WTC11 (cell line): ENCODE results near the gene MYO7B. TPM values are rescaled to one million over a fixed set of nuclear protein-coding genes. Genes with fewer than 3 reads are reported as not detected.

ENCODE experiments used
- ATAC-seq: fragments of 200-7000 bp; cut with Tn5 transposase; 2 replicates; pipeline ENCODE4 v1.10.0; 2021; ENCODE audit warnings: mild to moderate bottlenecking, moderate library complexity
- CTCF ChIA-PET: fragments of 300-600 bp; sonication (Branson Sonifier 250); formaldehyde crosslinking; loops from one replicate; lab custom pipeline; 2021; ENCODE audit warnings: antibody characterized with exemption; lab: Charles Lee
- POLR2A ChIA-PET: fragments of 350-600 bp; sonication (Branson Sonifier 250); formaldehyde crosslinking; loops from one replicate; lab custom pipeline; 2021; ENCODE audit warnings: antibody characterized with exemption; lab: Charles Lee
- DNase-seq: peaks from one replicate; pipeline ENCODE4 v3.0.0; 2021; ENCODE audit warnings: low spot score
- H3K27ac Mint-ChIP-seq: 2 replicates; pipeline ENCODE4 v1.8.0; 2021; ENCODE audit warnings: mixed read lengths
- H3K27me3 Mint-ChIP-seq: 2 replicates; pipeline ENCODE4 v1.8.0; 2021; ENCODE audit warnings: low read depth, mild to moderate bottlenecking, moderate library complexity, mixed read lengths
- H3K36me3 Mint-ChIP-seq: 2 replicates; pipeline ENCODE4 v1.8.0; 2021; ENCODE audit warnings: mixed read lengths
- H3K4me1 Mint-ChIP-seq: 2 replicates; pipeline ENCODE4 v1.8.0; 2022; ENCODE audit warnings: mixed read lengths
- H3K4me3 Mint-ChIP-seq: 2 replicates; pipeline ENCODE4 v1.8.0; 2021; ENCODE audit warnings: mild to moderate bottlenecking, moderate library complexity, mixed read lengths
- H3K9me3 Mint-ChIP-seq: 2 replicates; pipeline ENCODE4 v1.8.0; 2021; ENCODE audit warnings: mixed read lengths
- AR ChIP-seq: fragments of 250-450 bp; sonication (Bioruptor Pico); IDR thresholded peaks from 2 replicates; pipeline ENCODE4 v1.9.0; 2021; ENCODE audit warnings: mild to moderate bottlenecking
- ATF3 ChIP-seq: sonication (generic); formaldehyde crosslinking; conservative IDR thresholded peaks from 2 replicates; pipeline ENCODE4 v1.8.1; 2022; ENCODE audit warnings: mild to moderate bottlenecking, missing genetic modification reagents
- ATF6 ChIP-seq: sonication (generic); formaldehyde crosslinking; IDR thresholded peaks from 2 replicates; pipeline ENCODE4 v1.8.1; 2023; ENCODE audit warnings: mild to moderate bottlenecking, missing genetic modification reagents
- ESRRA ChIP-seq: sonication (generic); formaldehyde crosslinking; IDR thresholded peaks from 2 replicates; pipeline ENCODE4 v1.8.1; 2022; ENCODE audit warnings: mild to moderate bottlenecking, missing genetic modification reagents, borderline replicate concordance
- ETV6 ChIP-seq: sonication (generic); formaldehyde crosslinking; IDR thresholded peaks from 2 replicates; pipeline ENCODE4 v1.8.1; 2022; ENCODE audit warnings: mild to moderate bottlenecking, missing genetic modification reagents
- JUN ChIP-seq: sonication (generic); formaldehyde crosslinking; IDR thresholded peaks from 2 replicates; pipeline ENCODE4 v1.8.0; 2023; ENCODE audit warnings: mild to moderate bottlenecking, missing genetic modification reagents
- KAT7 ChIP-seq: sonication (generic); formaldehyde crosslinking; IDR thresholded peaks from 2 replicates; pipeline ENCODE4 v1.8.1; 2023; ENCODE audit warnings: missing genetic modification reagents, mild to moderate bottlenecking, borderline replicate concordance
- MYBL2 ChIP-seq: sonication (generic); formaldehyde crosslinking; IDR thresholded peaks from 2 replicates; pipeline ENCODE4 v1.8.1; 2023; ENCODE audit warnings: mild to moderate bottlenecking, moderate library complexity, missing genetic modification reagents
- RELA ChIP-seq: sonication (generic); formaldehyde crosslinking; IDR thresholded peaks from 2 replicates; pipeline ENCODE4 v1.8.1; 2022; ENCODE audit warnings: missing genetic modification reagents, mild to moderate bottlenecking, borderline replicate concordance
- SMAD4 ChIP-seq: sonication (generic); formaldehyde crosslinking; IDR thresholded peaks from 2 replicates; pipeline ENCODE4 v1.8.0; 2022; ENCODE audit warnings: mild to moderate bottlenecking, missing genetic modification reagents
- USF1 ChIP-seq: sonication (generic); formaldehyde crosslinking; IDR thresholded peaks from 2 replicates; pipeline ENCODE4 v1.8.0; 2022; ENCODE audit warnings: mild to moderate bottlenecking, missing genetic modification reagents
- ZBTB43 ChIP-seq: sonication (generic); formaldehyde crosslinking; IDR thresholded peaks from 2 replicates; pipeline ENCODE4 v1.8.1; 2023; ENCODE audit warnings: mild to moderate bottlenecking, missing genetic modification reagents
- ZNF219 ChIP-seq: sonication (generic); formaldehyde crosslinking; IDR thresholded peaks from 2 replicates; pipeline ENCODE4 v1.8.0; 2023; ENCODE audit warnings: missing genetic modification reagents, mild to moderate bottlenecking, borderline replicate concordance
- total RNA-seq: library from RNA; stranded (reverse); gene quantifications from 3 replicates; pipeline ENCODE4 v1.2.3, GENCODE V29; 2021
- TF ChIP-seq, protein P1 (sequence below): sonication (generic); formaldehyde crosslinking; IDR thresholded peaks from 2 replicates; pipeline ENCODE4 v1.8.1; 2022; ENCODE audit warnings: mild to moderate bottlenecking, missing genetic modification reagents, moderate library complexity, borderline replicate concordance
- TF ChIP-seq, protein P2 (sequence below): sonication (generic); formaldehyde crosslinking; IDR thresholded peaks from 2 replicates; pipeline ENCODE4 v1.8.0; 2023; ENCODE audit warnings: missing genetic modification reagents, mild to moderate bottlenecking, borderline replicate concordance
- TF ChIP-seq, protein P3 (sequence below): fragments of 250-450 bp; sonication (Bioruptor Pico); IDR thresholded peaks from 2 replicates; pipeline ENCODE4 v1.9.0; 2021; ENCODE audit warnings: moderate library complexity, mild to moderate bottlenecking, inconsistent platforms, borderline replicate concordance

MYO7B gene
- total RNA-seq, 1 experiment from 2014 or later: not detected

DNA sequence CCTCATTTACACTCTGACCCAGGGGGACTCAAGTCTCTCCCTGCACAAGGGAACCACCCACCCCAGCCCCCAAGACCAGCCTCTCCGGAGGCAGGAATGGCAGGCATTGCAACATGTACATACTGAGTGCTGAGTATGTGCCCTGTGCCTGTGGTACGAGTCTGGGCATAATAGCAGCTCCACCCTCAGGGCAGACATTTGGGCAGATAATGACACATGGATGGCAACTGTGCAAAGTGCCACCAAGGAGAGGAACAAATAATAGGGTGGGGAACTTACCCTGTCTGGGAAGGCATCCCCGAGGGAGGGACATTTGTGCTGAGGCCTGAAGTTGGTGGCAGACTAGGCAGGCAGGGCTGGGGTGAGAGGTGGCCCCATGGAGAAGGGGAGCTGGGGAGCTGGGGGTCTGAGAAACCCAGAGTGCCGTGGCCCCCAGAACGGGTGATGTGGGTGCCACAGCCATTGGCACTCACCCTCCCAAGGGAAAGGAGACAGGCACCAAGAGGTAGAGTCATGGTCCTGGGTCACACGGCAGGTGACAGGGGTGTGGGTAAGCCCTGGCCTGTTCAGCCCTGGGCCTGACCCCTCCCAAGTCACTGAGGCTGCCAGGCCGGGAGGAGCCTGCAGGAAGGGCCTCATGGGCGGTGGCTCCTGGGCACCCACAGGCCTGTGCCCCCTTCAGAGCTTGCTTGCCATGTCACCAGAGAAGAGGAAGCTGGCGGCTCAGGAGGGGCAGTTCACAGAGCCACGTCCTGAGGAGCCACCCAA lies 94.8 kb downstream of the MYO7B start (continued):
- no peak for TF ChIP-seq ATF6 (CRISPR knock-in tag)
- TF ChIP-seq RELA (CRISPR knock-in tag): no peak
- no peak for TF ChIP-seq ETV6 (CRISPR knock-in tag)
- TF ChIP-seq, protein P1, sequence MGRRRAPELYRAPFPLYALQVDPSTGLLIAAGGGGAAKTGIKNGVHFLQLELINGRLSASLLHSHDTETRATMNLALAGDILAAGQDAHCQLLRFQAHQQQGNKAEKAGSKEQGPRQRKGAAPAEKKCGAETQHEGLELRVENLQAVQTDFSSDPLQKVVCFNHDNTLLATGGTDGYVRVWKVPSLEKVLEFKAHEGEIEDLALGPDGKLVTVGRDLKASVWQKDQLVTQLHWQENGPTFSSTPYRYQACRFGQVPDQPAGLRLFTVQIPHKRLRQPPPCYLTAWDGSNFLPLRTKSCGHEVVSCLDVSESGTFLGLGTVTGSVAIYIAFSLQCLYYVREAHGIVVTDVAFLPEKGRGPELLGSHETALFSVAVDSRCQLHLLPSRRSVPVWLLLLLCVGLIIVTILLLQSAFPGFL (CRISPR knock-in tag): no peak
- TF ChIP-seq, protein P2, sequence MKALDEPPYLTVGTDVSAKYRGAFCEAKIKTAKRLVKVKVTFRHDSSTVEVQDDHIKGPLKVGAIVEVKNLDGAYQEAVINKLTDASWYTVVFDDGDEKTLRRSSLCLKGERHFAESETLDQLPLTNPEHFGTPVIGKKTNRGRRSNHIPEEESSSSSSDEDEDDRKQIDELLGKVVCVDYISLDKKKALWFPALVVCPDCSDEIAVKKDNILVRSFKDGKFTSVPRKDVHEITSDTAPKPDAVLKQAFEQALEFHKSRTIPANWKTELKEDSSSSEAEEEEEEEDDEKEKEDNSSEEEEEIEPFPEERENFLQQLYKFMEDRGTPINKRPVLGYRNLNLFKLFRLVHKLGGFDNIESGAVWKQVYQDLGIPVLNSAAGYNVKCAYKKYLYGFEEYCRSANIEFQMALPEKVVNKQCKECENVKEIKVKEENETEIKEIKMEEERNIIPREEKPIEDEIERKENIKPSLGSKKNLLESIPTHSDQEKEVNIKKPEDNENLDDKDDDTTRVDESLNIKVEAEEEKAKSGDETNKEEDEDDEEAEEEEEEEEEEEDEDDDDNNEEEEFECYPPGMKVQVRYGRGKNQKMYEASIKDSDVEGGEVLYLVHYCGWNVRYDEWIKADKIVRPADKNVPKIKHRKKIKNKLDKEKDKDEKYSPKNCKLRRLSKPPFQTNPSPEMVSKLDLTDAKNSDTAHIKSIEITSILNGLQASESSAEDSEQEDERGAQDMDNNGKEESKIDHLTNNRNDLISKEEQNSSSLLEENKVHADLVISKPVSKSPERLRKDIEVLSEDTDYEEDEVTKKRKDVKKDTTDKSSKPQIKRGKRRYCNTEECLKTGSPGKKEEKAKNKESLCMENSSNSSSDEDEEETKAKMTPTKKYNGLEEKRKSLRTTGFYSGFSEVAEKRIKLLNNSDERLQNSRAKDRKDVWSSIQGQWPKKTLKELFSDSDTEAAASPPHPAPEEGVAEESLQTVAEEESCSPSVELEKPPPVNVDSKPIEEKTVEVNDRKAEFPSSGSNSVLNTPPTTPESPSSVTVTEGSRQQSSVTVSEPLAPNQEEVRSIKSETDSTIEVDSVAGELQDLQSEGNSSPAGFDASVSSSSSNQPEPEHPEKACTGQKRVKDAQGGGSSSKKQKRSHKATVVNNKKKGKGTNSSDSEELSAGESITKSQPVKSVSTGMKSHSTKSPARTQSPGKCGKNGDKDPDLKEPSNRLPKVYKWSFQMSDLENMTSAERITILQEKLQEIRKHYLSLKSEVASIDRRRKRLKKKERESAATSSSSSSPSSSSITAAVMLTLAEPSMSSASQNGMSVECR (CRISPR knock-in tag): no peak

DNA sequence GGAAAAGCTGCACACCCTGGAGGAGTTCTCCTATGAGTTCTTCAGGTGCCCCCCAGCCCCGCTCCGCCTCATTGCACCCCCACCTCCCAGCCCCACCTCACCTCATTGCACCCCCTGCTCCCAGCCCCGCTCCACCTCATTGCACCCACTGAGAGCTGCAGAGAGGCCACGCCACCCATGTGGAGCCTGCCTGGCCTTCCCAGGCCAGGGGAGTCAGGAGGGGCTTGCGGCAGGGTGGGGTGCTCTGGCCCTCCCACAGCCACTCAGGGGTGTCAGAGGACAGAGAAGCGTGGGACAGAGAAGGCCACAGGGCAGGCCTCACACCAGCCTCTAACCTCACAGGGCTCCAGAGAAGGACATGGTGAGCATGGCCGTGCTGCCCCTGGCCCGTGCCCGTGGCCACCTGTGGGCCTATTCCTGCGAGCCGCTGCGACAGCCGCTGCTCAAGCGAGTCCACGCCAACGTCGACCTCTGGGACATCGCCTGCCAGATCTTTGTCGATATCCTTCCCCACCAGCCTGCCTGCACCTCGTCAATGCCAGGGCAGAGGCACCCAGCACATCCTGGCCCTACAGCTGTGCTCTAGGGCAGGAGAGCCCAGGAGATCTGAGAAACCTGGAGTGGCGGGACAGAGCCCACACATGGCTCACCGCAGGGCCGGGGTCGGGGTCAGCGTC lies 95.5 kb downstream of the MYO7B start:
- ChIA-PET POLR2A (no interaction called here), CTCF (interaction anchor here (1.2 to 2.4 kb wide), 2 partner anchors 19 to 39 kb away, joined by 6 to 11 read pairs; no protein-coding TSS in a partner anchor)
- Mint-ChIP-seq H3K27ac (no peak overlapping the region), H3K36me3 (no peaks in the 10 kb centered on the region), H3K27me3 (no peaks in the 10 kb centered on the region), H3K4me3 (no peak overlapping the region)
- ATAC-seq: no peak
- TF ChIP-seq ZNF219 (no peak), USF1 (CRISPR knock-in tag) (no peak), AR (CRISPR knock-in tag) (no peak)
- TF ChIP-seq, all 79 proteins: peak for 0
- no peaks in the 10 kb centered on the region for H3K4me1 Mint-ChIP-seq
- no peaks in the 10 kb centered on the region for H3K9me3 Mint-ChIP-seq
- DNase-seq: no peak

DNA sequence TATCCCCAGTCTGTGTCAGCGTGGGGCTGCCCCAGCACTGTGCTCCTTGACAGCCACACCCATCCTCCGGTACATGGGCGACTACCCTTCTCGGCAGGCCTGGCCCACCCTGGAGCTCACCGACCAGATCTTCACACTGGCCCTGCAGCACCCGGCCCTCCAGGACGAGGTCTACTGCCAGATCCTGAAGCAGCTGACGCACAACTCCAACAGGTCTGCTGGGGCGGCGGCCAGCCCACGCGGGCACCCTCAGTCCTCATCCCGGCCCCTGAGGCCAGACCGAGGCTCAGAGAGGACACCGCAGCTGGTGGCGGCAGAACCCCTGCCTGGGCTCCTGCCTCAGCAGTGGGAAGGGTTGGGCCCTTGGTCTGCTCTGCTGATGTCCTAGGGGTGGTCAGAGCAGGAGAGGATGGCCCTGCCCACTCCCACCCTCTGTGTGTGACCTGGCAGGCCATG lies 96.1 kb downstream of the MYO7B start:
- H3K27me3 Mint-ChIP-seq: no peaks in the 10 kb centered on the region
- no peaks in the 10 kb centered on the region for H3K9me3 Mint-ChIP-seq
- no peak overlapping the region for H3K27ac Mint-ChIP-seq
- no peaks in the 10 kb centered on the region for H3K36me3 Mint-ChIP-seq
- no peaks in the 10 kb centered on the region for H3K4me1 Mint-ChIP-seq
- POLR2A ChIA-PET: no interaction called here
- DNase-seq: no peak
- CTCF ChIA-PET: interaction anchor here (1.2 to 2.4 kb wide), 2 partner anchors 18 to 40 kb away, joined by 6 to 11 read pairs; no protein-coding TSS in a partner anchor
- H3K4me3 Mint-ChIP-seq: no peak overlapping the region
- ATAC-seq: no peak
- TF ChIP-seq SMAD4 (CRISPR knock-in tag) (no peak), ATF3 (CRISPR knock-in tag) (no peak), ZBTB43 (no peak), KAT7 (CRISPR knock-in tag) (no peak), JUN (CRISPR knock-in tag) (no peak), ESRRA (CRISPR knock-in tag) (no peak), ZNF219 (no peak), MYBL2 (CRISPR knock-in tag) (no peak)
- TF ChIP-seq, protein P3, sequence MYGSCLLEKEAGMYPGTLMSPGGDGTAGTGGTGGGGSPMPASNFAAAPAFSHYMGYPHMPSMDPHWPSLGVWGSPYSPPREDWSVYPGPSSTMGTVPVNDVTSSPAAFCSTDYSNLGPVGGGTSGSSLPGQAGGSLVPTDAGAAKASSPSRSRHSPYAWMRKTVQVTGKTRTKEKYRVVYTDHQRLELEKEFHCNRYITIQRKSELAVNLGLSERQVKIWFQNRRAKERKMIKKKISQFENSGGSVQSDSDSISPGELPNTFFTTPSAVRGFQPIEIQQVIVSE (CRISPR knock-in tag): no peak
